Measurements from ENCODE around the gene TFB2M.

GRCh38 chr1:246497331-246497915 is 68.6 kb downstream of the TFB2M start:
- TF ChIP-seq POLR2AphosphoS5 (IDR thresholded peaks at IDR 0.05) (no peak), POLR2A (IDR thresholded peaks at IDR 0.05) (no peak), CTCF (IDR thresholded peaks at IDR 0.05) (peak in 5 of 7 experiments; percentile 25 to 70 (median 52)), EP300 (IDR thresholded peaks at IDR 0.05) (no peak)

Data from stomach (tissue), 4 donors.